Measurements from ENCODE around the gene ABHD16A. TPM values are rescaled to one million over a fixed set of nuclear protein-coding genes. Genes with fewer than 3 reads are reported as not detected.

ABHD16A gene
- total and polyA plus RNA-seq, 2 of the 13 experiments (the other 11 are each of a cell fraction or from before 2014, with no cell fraction given) = 43.5 to 45.4 TPM

DNA sequence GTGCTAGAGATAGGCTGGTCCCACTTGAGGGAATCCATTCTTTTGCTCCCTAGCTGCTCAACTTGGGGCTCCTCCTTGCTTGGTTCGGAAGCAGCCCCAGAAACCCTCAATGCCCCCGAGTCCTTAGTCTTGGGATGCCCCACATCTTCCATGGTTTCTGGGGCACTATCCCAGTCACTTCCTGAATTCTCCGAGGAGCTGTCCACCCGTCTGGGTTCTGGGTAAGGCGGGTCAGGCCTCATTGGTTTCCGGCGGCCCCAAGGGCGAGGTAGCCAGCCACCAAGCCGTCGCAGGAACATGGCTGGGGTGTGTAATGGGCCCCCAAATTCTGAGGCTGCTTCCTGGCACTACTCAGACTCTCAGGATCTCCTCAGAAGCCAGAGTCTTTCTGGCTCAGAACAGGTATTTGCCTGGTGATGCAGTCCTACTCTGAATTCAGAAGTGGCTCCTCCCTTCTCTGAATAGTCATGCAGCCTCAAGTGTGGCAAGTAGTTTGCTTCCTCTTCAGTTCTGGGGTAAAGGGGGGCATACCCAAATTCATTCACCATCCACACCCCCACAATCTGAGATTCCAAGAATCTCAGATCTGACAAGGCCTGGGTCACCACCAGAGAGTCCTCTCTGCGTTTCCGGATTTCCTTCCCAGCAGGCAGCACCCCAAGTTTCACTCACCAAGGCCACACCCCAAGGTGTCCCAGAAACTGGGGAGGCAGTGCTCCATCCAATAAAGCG is 43.3 kb downstream of the ABHD16A start:
- intact Hi-C loops (cut with micrococcal nuclease; ENCODE audit: unreplicated experiment) (loop anchor here (1.0 to 10.0 kb wide), 2 partner anchors 8 to 115 kb away; partner anchors contain the start of genes ATP6V1G2, BAG6, DDX39B and NFKBIL1), in situ Hi-C loops (cut with HindIII; ENCODE audit: extremely low pct_ligation_motif_present, low pct_unique_long_range_greater_than_20kb) (no loop called here)
- DNase-seq (ENCODE audit: low spot score) (no peak), ATAC-seq (peak; percentile 1; the same call in 1 of the 3 replicates), FAIRE-seq (peak; percentile 23)
- POLR2A ChIA-PET = interaction anchor here (0.6 to 7.4 kb wide), 23 partner anchors 6 to 286 kb away, joined by 3 to 438 read pairs (median 5); partner anchors contain the start of genes AIF1, APOM, BAG6 and CFB
- Histone ChIP-seq H3K9me3 (ENCODE audit: low read length) (no peaks in the 10 kb centered on the region), H3K4me3 (replicated peaks in 1 of 3; ENCODE audit: insufficient read depth in 1 of 3, low read depth in 2 of 3, low read length in 3 of 3) (peak overlapping the region; percentile 56 to 78 (median 68)), H3K4me1 (ENCODE audit: insufficient read depth, low read length) (peaks cover 94% of the 10 kb centered on the region), H3K79me2 (ENCODE audit: insufficient read depth, low read length) (peaks cover 70% of the 10 kb centered on the region), H3K27ac (ENCODE audit: extremely low read length, insufficient read depth, low read length) (peak overlapping the region; percentile 73), H4K20me1 (ENCODE audit: insufficient read depth, low read length) (peaks cover 19% of the 10 kb centered on the region; the same call in 1 of the 2 replicates), H2AFZ (ENCODE audit: low read length) (no peak overlapping the region), H3K9ac (ENCODE audit: insufficient read depth, low read depth, low read length) (peak overlapping the region; percentile 72), H3K36me3 (replicated peaks in 1 of 2; ENCODE audit: control insufficient read depth in 1 of 2, insufficient read depth in 2 of 2, low read length in 2 of 2) (peaks cover 10 to 20% of the 10 kb centered on the region in 2 experiments), H3K4me2 (ENCODE audit: low read depth, low read length) (peak overlapping the region; percentile 100), H3K27me3 (ENCODE audit: control insufficient read depth in 1 of 2, insufficient read depth in 2 of 2, low read length in 2 of 2) (no peaks in the 10 kb centered on the region; a peak in 2 of 5 replicates)
- BruUV-seq (replicated peaks) = no TSS peak
- CTCF ChIA-PET (ENCODE audit: low intra/inter-chr PET ratio, low total read pairs) = no interaction called here
- 15% methylated on average over 7 of the region's 13 CpGs for WGBS (ENCODE audit: low lambda C conversion rate)
- TF ChIP-seq SUZ12 (IDR thresholded peaks at IDR 0.05; ENCODE audit: low read depth, low read length) (no peak), ZNF558 (CRISPR knock-in tag; IDR thresholded peaks at IDR 0.05; ENCODE audit: borderline replicate concordance) (0 out of 2 replicates have a peak, but pooled peaks have one; percentile 62), IKZF1 (IDR thresholded peaks at IDR 0.05) (no peak), SIN3A (IDR thresholded peaks at IDR 0.05; ENCODE audit: borderline replicate concordance, low read depth, low read length) (peak; percentile 31; the same call in 1 of the 2 replicates), TBX2 (CRISPR knock-in tag; IDR thresholded peaks at IDR 0.05; ENCODE audit: borderline replicate concordance) (peak; percentile 15; the same call in 1 of the 2 replicates), PAX8 (CRISPR knock-in tag; IDR thresholded peaks at IDR 0.05; ENCODE audit: borderline replicate concordance) (no peak), ZNF878 (CRISPR knock-in tag; IDR thresholded peaks at IDR 0.05) (no peak), POGZ (CRISPR knock-in tag; IDR thresholded peaks at IDR 0.05) (no peak; the same call in 1 of the 2 replicates)
- TF ChIP-seq, protein P1, sequence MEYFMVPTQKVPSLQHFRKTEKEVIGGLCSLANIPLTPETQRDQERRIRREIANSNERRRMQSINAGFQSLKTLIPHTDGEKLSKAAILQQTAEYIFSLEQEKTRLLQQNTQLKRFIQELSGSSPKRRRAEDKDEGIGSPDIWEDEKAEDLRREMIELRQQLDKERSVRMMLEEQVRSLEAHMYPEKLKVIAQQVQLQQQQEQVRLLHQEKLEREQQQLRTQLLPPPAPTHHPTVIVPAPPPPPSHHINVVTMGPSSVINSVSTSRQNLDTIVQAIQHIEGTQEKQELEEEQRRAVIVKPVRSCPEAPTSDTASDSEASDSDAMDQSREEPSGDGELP (IDR thresholded peaks at IDR 0.05; ENCODE audit: borderline replicate concordance, low read depth) = no peak
- TF ChIP-seq, protein P2, sequence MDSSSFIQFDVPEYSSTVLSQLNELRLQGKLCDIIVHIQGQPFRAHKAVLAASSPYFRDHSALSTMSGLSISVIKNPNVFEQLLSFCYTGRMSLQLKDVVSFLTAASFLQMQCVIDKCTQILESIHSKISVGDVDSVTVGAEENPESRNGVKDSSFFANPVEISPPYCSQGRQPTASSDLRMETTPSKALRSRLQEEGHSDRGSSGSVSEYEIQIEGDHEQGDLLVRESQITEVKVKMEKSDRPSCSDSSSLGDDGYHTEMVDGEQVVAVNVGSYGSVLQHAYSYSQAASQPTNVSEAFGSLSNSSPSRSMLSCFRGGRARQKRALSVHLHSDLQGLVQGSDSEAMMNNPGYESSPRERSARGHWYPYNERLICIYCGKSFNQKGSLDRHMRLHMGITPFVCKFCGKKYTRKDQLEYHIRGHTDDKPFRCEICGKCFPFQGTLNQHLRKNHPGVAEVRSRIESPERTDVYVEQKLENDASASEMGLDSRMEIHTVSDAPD (CRISPR knock-in tag; IDR thresholded peaks at IDR 0.05) = no peak
- TF ChIP-seq, protein P3, sequence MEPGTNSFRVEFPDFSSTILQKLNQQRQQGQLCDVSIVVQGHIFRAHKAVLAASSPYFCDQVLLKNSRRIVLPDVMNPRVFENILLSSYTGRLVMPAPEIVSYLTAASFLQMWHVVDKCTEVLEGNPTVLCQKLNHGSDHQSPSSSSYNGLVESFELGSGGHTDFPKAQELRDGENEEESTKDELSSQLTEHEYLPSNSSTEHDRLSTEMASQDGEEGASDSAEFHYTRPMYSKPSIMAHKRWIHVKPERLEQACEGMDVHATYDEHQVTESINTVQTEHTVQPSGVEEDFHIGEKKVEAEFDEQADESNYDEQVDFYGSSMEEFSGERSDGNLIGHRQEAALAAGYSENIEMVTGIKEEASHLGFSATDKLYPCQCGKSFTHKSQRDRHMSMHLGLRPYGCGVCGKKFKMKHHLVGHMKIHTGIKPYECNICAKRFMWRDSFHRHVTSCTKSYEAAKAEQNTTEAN (CRISPR knock-in tag; conservative IDR thresholded peaks at IDR 0.05) = no peak
- TF ChIP-seq, protein P4, sequence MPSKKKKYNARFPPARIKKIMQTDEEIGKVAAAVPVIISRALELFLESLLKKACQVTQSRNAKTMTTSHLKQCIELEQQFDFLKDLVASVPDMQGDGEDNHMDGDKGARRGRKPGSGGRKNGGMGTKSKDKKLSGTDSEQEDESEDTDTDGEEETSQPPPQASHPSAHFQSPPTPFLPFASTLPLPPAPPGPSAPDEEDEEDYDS (CRISPR knock-in tag; IDR thresholded peaks at IDR 0.05) = no peak
- TF ChIP-seq, protein P5, sequence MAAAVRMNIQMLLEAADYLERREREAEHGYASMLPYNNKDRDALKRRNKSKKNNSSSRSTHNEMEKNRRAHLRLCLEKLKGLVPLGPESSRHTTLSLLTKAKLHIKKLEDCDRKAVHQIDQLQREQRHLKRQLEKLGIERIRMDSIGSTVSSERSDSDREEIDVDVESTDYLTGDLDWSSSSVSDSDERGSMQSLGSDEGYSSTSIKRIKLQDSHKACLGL (CRISPR knock-in tag; IDR thresholded peaks at IDR 0.05) = no peak
